K562 (cell line): ENCODE results near the gene GIGYF1. TPM values are rescaled to one million over a fixed set of nuclear protein-coding genes. Genes with fewer than 3 reads are reported as not detected.

Experiments used
- ARHGAP35 ChIP-seq: fragments of 450-650 bp; IDR thresholded peaks from 2 replicates; pipeline ENCODE4 v1.6.1; 2018; ENCODE audit not compliant: partially characterized antibody
- BCOR ChIP-seq: fragments of 450-650 bp; IDR thresholded peaks from 2 replicates; pipeline ENCODE4 v1.6.1; 2016
- CBX1 ChIP-seq: sonication (generic); IDR thresholded peaks from 2 replicates; pipeline ENCODE4 v1.6.1; 2016; ENCODE audit warnings: antibody characterized with exemption, low read depth, mild to moderate bottlenecking
- EHMT2 ChIP-seq: fragments of 450-650 bp; IDR thresholded peaks from 2 replicates; pipeline ENCODE4 v1.6.1; 2018; ENCODE audit warnings: antibody characterized with exemption
- ELF1 ChIP-seq: fragments of 200-800 bp; sonication (Bioruptor generic); IDR thresholded peaks from 2 replicates; pipeline ENCODE4 v1.6.1; 2016; ENCODE audit warnings: missing genetic modification characterization, missing compliant biosample characterization
- FOXA1 ChIP-seq: fragments of 450-650 bp; IDR thresholded peaks from 2 replicates; pipeline ENCODE4 v1.6.1; 2016; ENCODE audit warnings: mild to moderate bottlenecking, borderline replicate concordance
- HDAC1 ChIP-seq, 2 experiments: fragments of 450-650 bp; IDR thresholded peaks; 2 replicates each; pipeline ENCODE4 v1.6.1; 2016 to 2017; ENCODE audit warnings: inconsistent platforms in 1 of 2, mild to moderate bottlenecking in 1 of 2, moderate library complexity in 1 of 2
- HIVEP1 ChIP-seq: fragments of 250-450 bp; sonication (Bioruptor Pico); IDR thresholded peaks from 2 replicates; pipeline ENCODE4 v1.4.0; 2020; ENCODE audit warnings: mild to moderate bottlenecking
- LARP7 ChIP-seq: fragments of 450-650 bp; IDR thresholded peaks from 2 replicates; pipeline ENCODE4 v1.6.1; 2016
- MCM3 ChIP-seq: fragments of 450-650 bp; IDR thresholded peaks from 2 replicates; pipeline ENCODE4 v1.6.1; 2016
- OTX1 ChIP-seq: fragments of 450-650 bp; formaldehyde crosslinking; IDR thresholded peaks from 2 replicates; pipeline ENCODE4 v1.4.0; 2022; ENCODE audit warnings: mild to moderate bottlenecking
- PHF8 ChIP-seq: fragments of 200-600 bp; sonication (generic); IDR thresholded peaks from 2 replicates; pipeline ENCODE4 v1.6.1; 2012; ENCODE audit warnings: mixed run types, mild to moderate bottlenecking, inconsistent platforms, low read length, moderate library complexity, borderline replicate concordance
- RFX7 ChIP-seq: fragments of 250-450 bp; sonication (Bioruptor Pico); IDR thresholded peaks from 2 replicates; pipeline ENCODE4 v1.5.1; 2021; ENCODE audit warnings: mild to moderate bottlenecking
- TSC22D4 ChIP-seq: fragments of 450-650 bp; IDR thresholded peaks from 2 replicates; pipeline ENCODE4 v1.6.1; 2016; ENCODE audit warnings: missing genetic modification characterization, missing biosample characterization, control low read depth
- ZFX ChIP-seq: sonication (generic); formaldehyde crosslinking; IDR thresholded peaks from 2 replicates; pipeline ENCODE4 v1.8.0; 2022; ENCODE audit warnings: mild to moderate bottlenecking, missing genetic modification reagents, moderate library complexity
- polyA plus RNA-seq, 8 experiments: library from polyadenylated mRNA; depleted of rRNA in 4 of 8; stranded (reverse) in 5 of 8; unstranded in 3 of 8; fragments of >200 nt; fragmentation: Nextera tagmentation in 2 of 8; fragmentation: Illumina TruSeq in 1 of 8; extraction: Ambion mirVana in 2 of 8; extraction: Trizol in 1 of 8; gene quantifications; 2 replicates each; pipeline versions ENCODE4 v1.2.1 to v1.2.3, GENCODE V29; 2011 to 2014; ENCODE audit warnings: inconsistent platforms in 1 of 8, missing spikeins in 1 of 8
- total RNA-seq, 7 experiments: library from RNA; depleted of rRNA in 6 of 7; stranded (reverse); fragments of >200 nt in 6 of 7; fragmentation: Illumina TruSeq in 2 of 7; extraction: Trizol in 2 of 7; gene quantifications; 2 replicates each; pipeline versions ENCODE4 v1.2.1 to v1.2.3, GENCODE V29; 2011 to 2021; ENCODE audit warnings: low replicate concordance in 1 of 7
- TF ChIP-seq, protein P1 (sequence below): fragments of 450-650 bp; IDR thresholded peaks from 2 replicates; pipeline ENCODE4 v1.6.1; 2016
- TF ChIP-seq, protein P2 (sequence below): sonication (generic); formaldehyde crosslinking; IDR thresholded peaks from 2 replicates; pipeline ENCODE4 v1.8.1; 2022; ENCODE audit warnings: missing genetic modification reagents
- TF ChIP-seq, protein P3 (sequence below), 2 experiments: fragments of 450-650 bp; IDR thresholded peaks; 2 replicates each; pipeline ENCODE4 v1.6.1; 2016
- TF ChIP-seq, protein P4 (sequence below): fragments of 250-450 bp; sonication (Bioruptor Pico); IDR thresholded peaks from 2 replicates; pipeline ENCODE4 v1.4.0; 2020; ENCODE audit warnings: mild to moderate bottlenecking

Gene GIGYF1
- total and polyA plus RNA-seq, 9 of the 15 experiments (the other 6 are each of a cell fraction or from before 2014, with no cell fraction given) = 0.56 to 76.2 (median 16.8) TPM

DNA sequence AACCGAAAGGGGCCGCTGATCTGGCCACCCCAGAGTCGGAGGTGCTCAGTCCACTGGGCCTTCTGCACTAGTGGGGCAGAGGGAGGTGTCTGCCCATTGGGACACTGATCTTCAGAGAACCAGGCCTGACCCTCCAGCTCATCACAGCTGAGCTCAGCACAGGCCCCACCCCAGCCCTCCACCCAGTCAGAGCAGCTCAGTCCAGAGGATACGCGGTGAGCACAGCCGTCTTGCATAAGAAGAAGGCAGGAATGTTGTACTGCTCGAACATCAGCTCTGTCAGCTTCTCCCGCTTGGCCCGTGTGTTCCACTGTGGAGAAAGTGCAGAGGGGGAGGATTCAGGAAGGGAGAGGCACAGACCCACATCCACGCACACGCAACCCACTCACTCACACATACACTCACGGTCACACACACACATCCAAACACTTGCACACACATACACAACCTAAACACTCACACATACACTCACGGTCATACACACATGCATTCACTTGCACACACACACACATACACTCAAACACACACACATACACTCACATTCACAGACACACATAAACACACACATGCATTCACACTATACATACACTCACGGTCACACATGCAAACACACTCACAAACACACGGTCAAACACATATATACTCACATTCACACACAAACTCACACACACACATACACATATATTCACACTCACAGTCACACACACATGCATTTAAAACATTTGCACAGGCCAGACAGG is 44.1 kb downstream of the GIGYF1 start (continued):
- no peak for TF ChIP-seq HIVEP1 (CRISPR knock-in tag)
- TF ChIP-seq, protein P1, sequence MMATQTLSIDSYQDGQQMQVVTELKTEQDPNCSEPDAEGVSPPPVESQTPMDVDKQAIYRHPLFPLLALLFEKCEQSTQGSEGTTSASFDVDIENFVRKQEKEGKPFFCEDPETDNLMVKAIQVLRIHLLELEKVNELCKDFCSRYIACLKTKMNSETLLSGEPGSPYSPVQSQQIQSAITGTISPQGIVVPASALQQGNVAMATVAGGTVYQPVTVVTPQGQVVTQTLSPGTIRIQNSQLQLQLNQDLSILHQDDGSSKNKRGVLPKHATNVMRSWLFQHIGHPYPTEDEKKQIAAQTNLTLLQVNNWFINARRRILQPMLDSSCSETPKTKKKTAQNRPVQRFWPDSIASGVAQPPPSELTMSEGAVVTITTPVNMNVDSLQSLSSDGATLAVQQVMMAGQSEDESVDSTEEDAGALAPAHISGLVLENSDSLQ = no peak
- peak; percentile 49; the same call in 1 of the 2 replicates for TF ChIP-seq LARP7
- TF ChIP-seq CBX1 = no peak
- no peak for TF ChIP-seq ELF1 (tag)
- 0 out of 2 replicates have a peak, but pooled peaks have one; percentile 23 for TF ChIP-seq EHMT2
- TF ChIP-seq PHF8 = no peak
- TF ChIP-seq, protein P2, sequence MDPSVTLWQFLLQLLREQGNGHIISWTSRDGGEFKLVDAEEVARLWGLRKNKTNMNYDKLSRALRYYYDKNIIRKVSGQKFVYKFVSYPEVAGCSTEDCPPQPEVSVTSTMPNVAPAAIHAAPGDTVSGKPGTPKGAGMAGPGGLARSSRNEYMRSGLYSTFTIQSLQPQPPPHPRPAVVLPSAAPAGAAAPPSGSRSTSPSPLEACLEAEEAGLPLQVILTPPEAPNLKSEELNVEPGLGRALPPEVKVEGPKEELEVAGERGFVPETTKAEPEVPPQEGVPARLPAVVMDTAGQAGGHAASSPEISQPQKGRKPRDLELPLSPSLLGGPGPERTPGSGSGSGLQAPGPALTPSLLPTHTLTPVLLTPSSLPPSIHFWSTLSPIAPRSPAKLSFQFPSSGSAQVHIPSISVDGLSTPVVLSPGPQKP (CRISPR knock-in tag) = no peak
- TF ChIP-seq, protein P3, sequence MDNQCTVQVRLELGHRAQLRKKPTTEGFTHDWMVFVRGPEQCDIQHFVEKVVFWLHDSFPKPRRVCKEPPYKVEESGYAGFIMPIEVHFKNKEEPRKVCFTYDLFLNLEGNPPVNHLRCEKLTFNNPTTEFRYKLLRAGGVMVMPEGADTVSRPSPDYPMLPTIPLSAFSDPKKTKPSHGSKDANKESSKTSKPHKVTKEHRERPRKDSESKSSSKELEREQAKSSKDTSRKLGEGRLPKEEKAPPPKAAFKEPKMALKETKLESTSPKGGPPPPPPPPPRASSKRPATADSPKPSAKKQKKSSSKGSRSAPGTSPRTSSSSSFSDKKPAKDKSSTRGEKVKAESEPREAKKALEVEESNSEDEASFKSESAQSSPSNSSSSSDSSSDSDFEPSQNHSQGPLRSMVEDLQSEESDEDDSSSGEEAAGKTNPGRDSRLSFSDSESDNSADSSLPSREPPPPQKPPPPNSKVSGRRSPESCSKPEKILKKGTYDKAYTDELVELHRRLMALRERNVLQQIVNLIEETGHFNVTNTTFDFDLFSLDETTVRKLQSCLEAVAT (IDR thresholded peaks at IDR 0.05) = peak in 1 of 2 experiments; percentile 58; a peak in 1 of 4 replicates
- peak; percentile 38; the same call in 1 of the 2 replicates for TF ChIP-seq BCOR
- no peak for TF ChIP-seq FOXA1
- TF ChIP-seq HDAC1 (IDR thresholded peaks at IDR 0.05) = peak in 1 of 2 experiments; percentile 44; a peak in 1 of 4 replicates
- TF ChIP-seq RFX7 (CRISPR knock-in tag) = no peak
- peak; percentile 74; the same call in 1 of the 2 replicates for TF ChIP-seq MCM3
- TF ChIP-seq OTX1 (CRISPR knock-in tag) = peak; percentile 73; the same call in 1 of the 2 replicates
- no peak for TF ChIP-seq ZFX
- TF ChIP-seq TSC22D4 (tag) = peak; percentile 93
- no peak for TF ChIP-seq ARHGAP35
- TF ChIP-seq, protein P4, sequence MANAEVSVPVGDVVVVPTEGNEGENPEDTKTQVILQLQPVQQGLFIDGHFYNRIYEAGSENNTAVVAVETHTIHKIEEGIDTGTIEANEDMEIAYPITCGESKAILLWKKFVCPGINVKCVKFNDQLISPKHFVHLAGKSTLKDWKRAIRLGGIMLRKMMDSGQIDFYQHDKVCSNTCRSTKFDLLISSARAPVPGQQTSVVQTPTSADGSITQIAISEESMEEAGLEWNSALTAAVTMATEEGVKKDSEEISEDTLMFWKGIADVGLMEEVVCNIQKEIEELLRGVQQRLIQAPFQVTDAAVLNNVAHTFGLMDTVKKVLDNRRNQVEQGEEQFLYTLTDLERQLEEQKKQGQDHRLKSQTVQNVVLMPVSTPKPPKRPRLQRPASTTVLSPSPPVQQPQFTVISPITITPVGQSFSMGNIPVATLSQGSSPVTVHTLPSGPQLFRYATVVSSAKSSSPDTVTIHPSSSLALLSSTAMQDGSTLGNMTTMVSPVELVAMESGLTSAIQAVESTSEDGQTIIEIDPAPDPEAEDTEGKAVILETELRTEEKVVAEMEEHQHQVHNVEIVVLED (CRISPR knock-in tag) = no peak
